ENCODE results near the gene BMP6.

DNA sequence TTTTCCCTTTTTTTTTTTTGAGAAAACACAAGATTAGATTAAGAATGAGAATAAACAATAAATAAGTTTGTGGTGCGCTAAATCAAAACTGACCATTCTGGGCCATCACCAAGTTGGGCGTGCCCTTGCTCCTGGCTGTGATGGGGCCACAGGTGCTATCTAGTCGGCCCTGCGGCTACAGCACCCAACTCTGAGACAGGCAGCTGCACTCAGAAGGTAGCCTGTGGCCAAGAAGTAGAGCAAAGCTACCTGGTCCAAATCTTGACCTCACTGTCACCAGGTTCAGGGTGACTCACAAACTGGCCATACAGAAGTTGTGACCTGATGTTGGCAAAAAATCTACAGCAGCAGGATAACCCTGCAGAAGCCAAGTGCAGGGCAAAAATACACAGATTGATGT lies 181.3 kb downstream of the BMP6 start:
- TF ChIP-seq, protein P1, sequence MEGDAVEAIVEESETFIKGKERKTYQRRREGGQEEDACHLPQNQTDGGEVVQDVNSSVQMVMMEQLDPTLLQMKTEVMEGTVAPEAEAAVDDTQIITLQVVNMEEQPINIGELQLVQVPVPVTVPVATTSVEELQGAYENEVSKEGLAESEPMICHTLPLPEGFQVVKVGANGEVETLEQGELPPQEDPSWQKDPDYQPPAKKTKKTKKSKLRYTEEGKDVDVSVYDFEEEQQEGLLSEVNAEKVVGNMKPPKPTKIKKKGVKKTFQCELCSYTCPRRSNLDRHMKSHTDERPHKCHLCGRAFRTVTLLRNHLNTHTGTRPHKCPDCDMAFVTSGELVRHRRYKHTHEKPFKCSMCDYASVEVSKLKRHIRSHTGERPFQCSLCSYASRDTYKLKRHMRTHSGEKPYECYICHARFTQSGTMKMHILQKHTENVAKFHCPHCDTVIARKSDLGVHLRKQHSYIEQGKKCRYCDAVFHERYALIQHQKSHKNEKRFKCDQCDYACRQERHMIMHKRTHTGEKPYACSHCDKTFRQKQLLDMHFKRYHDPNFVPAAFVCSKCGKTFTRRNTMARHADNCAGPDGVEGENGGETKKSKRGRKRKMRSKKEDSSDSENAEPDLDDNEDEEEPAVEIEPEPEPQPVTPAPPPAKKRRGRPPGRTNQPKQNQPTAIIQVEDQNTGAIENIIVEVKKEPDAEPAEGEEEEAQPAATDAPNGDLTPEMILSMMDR (IDR thresholded peaks at IDR 0.05; ENCODE audit: poor library complexity, severe bottlenecking): no peak
- TF ChIP-seq SMC3 (conservative IDR thresholded peaks at IDR 0.05; ENCODE audit: poor library complexity) (no peak), POLR2AphosphoS5 (IDR thresholded peaks at IDR 0.05) (no peak)
- TF ChIP-seq, protein P2, sequence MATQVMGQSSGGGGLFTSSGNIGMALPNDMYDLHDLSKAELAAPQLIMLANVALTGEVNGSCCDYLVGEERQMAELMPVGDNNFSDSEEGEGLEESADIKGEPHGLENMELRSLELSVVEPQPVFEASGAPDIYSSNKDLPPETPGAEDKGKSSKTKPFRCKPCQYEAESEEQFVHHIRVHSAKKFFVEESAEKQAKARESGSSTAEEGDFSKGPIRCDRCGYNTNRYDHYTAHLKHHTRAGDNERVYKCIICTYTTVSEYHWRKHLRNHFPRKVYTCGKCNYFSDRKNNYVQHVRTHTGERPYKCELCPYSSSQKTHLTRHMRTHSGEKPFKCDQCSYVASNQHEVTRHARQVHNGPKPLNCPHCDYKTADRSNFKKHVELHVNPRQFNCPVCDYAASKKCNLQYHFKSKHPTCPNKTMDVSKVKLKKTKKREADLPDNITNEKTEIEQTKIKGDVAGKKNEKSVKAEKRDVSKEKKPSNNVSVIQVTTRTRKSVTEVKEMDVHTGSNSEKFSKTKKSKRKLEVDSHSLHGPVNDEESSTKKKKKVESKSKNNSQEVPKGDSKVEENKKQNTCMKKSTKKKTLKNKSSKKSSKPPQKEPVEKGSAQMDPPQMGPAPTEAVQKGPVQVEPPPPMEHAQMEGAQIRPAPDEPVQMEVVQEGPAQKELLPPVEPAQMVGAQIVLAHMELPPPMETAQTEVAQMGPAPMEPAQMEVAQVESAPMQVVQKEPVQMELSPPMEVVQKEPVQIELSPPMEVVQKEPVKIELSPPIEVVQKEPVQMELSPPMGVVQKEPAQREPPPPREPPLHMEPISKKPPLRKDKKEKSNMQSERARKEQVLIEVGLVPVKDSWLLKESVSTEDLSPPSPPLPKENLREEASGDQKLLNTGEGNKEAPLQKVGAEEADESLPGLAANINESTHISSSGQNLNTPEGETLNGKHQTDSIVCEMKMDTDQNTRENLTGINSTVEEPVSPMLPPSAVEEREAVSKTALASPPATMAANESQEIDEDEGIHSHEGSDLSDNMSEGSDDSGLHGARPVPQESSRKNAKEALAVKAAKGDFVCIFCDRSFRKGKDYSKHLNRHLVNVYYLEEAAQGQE (IDR thresholded peaks at IDR 0.05; ENCODE audit: borderline replicate concordance): no peak

All from neural cell (in vitro differentiated cells).